Left lobe of liver (tissue), 2 donors: ENCODE measurements around the gene ONECUT1. TPM values are rescaled to one million over a fixed set of nuclear protein-coding genes. Genes with fewer than 3 reads are reported as not detected.

Experiments
- ATAC-seq: fragments of 200-7000 bp; cut with Tn5 transposase; one replicate; pipeline ENCODE4 v1.9.1; 2020; ENCODE audit warnings: mild to moderate bottlenecking, moderate library complexity
- DNase-seq: peaks from one replicate; pipeline ENCODE4 v3.0.0-alpha.2; 2020; ENCODE audit warnings: low spot score
- total RNA-seq: library from RNA; stranded (reverse); gene quantifications from one replicate; pipeline ENCODE4 v1.2.1, GENCODE V29; 2021
- donor health status: DM: no; HTN: no; CAD: no; lungs with moderate emphysema.
- donor health status: DM: no; HTN: yes; CAD: no.

Gene ONECUT1
- total RNA-seq, 1 donor from 2014 or later, result 63.0 TPM

GRCh38 chr15:52783929-52784798 is 6.0 kb downstream of the ONECUT1 start:
- DNase-seq (no peak), ATAC-seq (peak; percentile 34)

- ATAC-seq (no peak), DNase-seq (no peak)
Measured at GRCh38 chr15:52783191-52783829, 6.8 kb downstream of the ONECUT1 start.

GRCh38 chr15:52782514-52782913 is 7.6 kb downstream of the ONECUT1 start:
- no peak for ATAC-seq
- DNase-seq, result no peak

GRCh38 chr15:52780172-52780980 is 9.8 kb downstream of the ONECUT1 start:
- peak; percentile 19 for ATAC-seq
- DNase-seq, result peak; percentile 73

- ATAC-seq (no peak), DNase-seq (no peak)
Measured at GRCh38 chr15:52778457-52778856, 11.7 kb downstream of the ONECUT1 start.

- ATAC-seq (no peak), DNase-seq (no peak)
Measured at GRCh38 chr15:52772766-52773165, 17.4 kb downstream of the ONECUT1 start.

- DNase-seq, result no peak
- peak; percentile 64 for ATAC-seq
Measured at GRCh38 chr15:52765785-52766184, 24.4 kb downstream of the ONECUT1 start.

GRCh38 chr15:52764731-52765130 is 25.4 kb downstream of the ONECUT1 start:
- DNase-seq, result no peak
- ATAC-seq, result no peak

- DNase-seq, result no peak
- ATAC-seq, result no peak
Measured at GRCh38 chr15:52762621-52763020, 27.5 kb downstream of the ONECUT1 start.

- ATAC-seq, result no peak
- no peak for DNase-seq
Measured at GRCh38 chr15:52760562-52760961, 29.6 kb downstream of the ONECUT1 start.

- no peak for DNase-seq
- no peak for ATAC-seq
Measured at GRCh38 chr15:52759969-52760368, 30.2 kb downstream of the ONECUT1 start.

- ATAC-seq (no peak), DNase-seq (no peak)
Measured at GRCh38 chr15:52757496-52757895, 32.6 kb downstream of the ONECUT1 start.

GRCh38 chr15:52751522-52751921 is 38.6 kb downstream of the ONECUT1 start:
- ATAC-seq, result peak; percentile 9
- no peak for DNase-seq

- DNase-seq (no peak), ATAC-seq (no peak)
Measured at GRCh38 chr15:52749258-52749657, 40.9 kb downstream of the ONECUT1 start.

GRCh38 chr15:52746162-52746757 is 43.9 kb downstream of the ONECUT1 start:
- no peak for DNase-seq
- ATAC-seq, result peak; percentile 26

GRCh38 chr15:52745326-52746161 is 44.6 kb downstream of the ONECUT1 start:
- no peak for ATAC-seq

GRCh38 chr15:52738311-52738710 is 51.8 kb downstream of the ONECUT1 start:
- ATAC-seq, result no peak
- no peak for DNase-seq

More at GRCh38 chr15:52745326-52746161, 44.6 kb downstream of the ONECUT1 start:
- DNase-seq, result no peak

GRCh38 chr15:52737720-52738119 is 52.4 kb downstream of the ONECUT1 start:
- DNase-seq, result no peak

GRCh38 chr15:52735231-52736089 is 54.7 kb downstream of the ONECUT1 start:
- DNase-seq (peak; percentile 68), ATAC-seq (peak; percentile 91)

More at GRCh38 chr15:52737720-52738119, 52.4 kb downstream of the ONECUT1 start:
- no peak for ATAC-seq
